DMS53 treated with DMSO at 0.1 percent for 48 hours (cell line): ENCODE results near the gene DLL3.

ENCODE experiments used
- DNase-seq: peaks from one replicate; lab custom pipeline; 2025; ENCODE audit not compliant: unreplicated experiment; lab: John Stamatoyannopoulos, UW

The DLL3 gene

DNA sequence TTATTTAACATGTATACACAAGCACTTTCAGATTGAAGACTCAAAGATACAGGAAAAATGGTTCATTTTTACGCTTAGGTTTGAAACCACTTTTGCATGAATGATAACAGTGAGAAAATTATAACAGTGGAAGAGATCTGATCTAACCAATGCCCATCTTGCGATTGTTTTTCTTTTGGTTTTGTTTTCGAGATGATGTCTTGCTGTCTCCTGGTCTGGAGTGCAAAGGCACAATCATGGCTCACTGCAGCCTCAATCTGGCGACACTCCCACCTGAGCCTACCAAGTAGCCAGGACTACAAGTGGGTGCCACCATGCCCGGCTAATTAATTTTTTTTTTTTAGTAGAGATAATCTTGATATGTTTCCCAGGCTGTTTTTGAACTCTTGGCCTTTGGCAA lies 51.5 kb downstream of the DLL3 start:
- no peak for DNase-seq

DNA sequence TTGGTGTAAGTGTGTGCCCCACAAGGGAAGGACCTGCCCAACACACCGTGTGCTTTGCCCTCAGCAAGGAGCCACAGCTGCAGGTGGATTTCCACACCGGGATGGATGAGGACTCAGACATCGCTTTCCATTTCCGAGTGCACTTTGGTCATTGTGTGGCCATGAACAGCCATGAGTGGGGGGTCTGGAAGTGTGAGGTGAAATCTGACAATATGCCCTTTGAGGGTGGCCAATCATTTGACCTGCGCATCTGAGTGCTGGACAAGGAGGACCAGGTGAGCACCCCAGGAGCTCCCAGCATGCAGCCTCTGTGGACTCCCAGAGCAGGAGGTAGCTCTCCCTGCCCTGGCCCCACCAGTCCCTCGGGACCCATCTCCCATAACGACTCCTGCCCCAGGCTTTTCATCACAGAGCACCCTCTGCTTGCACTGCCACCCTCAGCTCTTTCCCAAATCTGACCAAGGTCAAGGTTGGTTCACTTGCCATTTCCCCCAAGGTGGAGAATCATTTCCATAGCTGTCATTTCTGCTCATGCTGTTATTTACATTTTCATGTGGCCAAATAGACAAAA lies 54.4 kb downstream of the DLL3 start:
- no peak for DNase-seq

DNA sequence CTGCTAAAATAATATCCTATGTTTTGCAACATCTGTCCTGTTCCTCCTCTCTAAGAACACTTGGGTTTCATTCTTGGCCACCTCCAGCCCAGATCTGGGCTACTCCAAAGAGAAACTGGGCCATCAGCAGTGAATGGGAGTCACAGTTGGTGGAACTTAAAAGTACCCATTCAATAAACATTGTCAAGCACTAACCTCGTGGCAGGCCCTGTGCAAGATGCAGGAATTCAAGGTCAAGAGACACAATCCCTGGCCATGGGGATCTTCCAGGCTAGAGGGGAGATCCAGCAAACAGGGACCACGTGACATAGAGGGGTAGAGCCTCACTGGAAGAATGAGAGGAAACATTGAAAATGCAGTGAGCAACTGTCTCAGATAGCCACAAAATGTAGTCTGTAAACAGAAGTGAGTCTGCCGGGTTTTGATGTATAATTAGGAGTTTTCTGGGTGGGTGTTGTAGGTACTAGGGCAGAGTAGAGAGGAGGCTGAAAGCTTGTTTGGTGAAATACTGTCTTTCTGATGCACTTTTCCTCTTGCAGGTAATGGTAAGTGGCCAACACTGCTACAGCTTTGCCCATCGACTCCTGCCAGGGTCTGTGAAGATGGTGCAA lies 56.1 kb downstream of the DLL3 start:
- DNase-seq: no peak

DNA sequence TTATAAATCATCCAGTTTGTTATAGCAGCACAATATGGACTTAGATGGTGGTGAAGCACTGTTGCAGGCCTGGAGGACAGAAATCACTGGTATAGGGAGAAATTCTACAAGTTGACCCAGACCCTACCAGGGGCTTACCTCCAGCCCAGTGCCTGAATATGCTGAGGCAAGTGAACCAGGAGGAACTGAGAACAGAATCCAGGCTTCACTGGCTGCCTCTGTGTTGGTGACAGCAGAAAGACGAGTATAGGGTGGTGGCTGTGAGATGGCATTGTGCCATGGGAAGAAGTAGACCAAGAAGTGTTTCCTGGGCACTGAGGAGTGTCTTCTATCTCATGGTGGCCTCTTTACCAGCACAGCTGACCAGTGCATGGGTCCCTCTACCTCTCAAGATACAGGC lies 57.1 kb downstream of the DLL3 start:
- no peak for DNase-seq
